Posterior vena cava (tissue), 2 donors: Measurements from ENCODE around the gene SPTBN1. TPM values are rescaled to one million over a fixed set of nuclear protein-coding genes. Genes with fewer than 3 reads are reported as not detected.
"Not testable (repeated sequence)": the region's sequence is repeated elsewhere in the genome, so short reads cannot be mapped to it uniquely, and the experiment has no call there.

Experiments used
- DNase-seq: peaks from one replicate; pipeline ENCODE4 v3.0.0-alpha.2; 2020; ENCODE audit warnings: low spot score
- intact Hi-C, 2 donors: fragments of 100-400 bp; cut with DNase I; formaldehyde crosslinking; loops; one replicate each; pipeline versions ENCODE4 v1.14.1 to v1.14.2; 2022 to 2023
- total RNA-seq, 2 donors: library from RNA; stranded (reverse); fragmentation: NEBNext Ultra II Directional; extraction: Animal tissue kit (Norgen Biotek cat#: 25700); gene quantifications; one replicate each; pipeline ENCODE4 v1.2.1, GENCODE V29; 2021
- donor health status: DM: yes; HTN: yes; CAD: no.
- donor health status: DM: yes; HTN: yes; CAD: no.

SPTBN1 gene
- total RNA-seq, 2 donors from 2014 or later, result 329 to 357 TPM

DNA sequence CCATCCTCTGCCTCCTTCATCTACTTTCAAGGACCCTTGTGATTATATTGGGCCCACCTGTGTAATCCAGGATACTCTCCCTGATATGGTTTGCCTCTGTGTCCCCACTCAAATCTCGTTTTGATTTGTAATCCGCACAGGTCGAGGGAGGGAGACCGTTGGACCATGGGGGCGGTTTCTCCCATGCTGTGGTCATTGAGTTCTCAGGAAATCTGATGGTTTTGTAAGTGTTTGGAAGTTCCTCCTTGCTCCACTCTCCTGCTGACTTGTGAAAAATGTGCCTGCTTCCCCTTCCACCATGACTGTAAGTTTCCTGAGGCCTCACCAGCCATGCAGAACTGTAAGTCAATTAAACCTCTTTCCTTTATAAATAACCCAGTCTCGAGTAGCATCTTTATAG lies 225.3 kb downstream of the SPTBN1 start:
- DNase-seq, result no peak
- intact Hi-C loops, result no loop called here

DNA sequence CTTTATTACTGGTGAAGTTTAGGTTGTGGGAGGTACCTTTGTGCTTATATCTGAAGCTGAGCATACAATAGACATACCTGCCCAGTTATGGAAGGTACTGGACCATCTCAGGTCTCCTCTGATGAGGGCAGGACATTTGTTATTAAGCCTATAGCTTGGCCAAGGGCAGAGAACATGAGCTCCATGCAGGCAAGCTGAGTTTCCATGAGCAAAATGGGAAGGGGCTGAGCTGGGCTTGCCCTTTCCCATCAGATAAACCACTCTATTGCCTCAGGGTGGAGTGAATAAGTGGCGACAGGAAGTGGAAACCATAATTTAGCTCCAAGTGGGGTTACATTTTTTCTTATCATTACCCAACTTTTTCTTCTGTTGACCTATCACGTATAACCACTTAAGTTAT lies 227.5 kb downstream of the SPTBN1 start:
- intact Hi-C loops, result no loop called here
- no peak for DNase-seq

GRCh38 chr2:54685263-54685775 lies 229.2 kb downstream of the SPTBN1 start:
- intact Hi-C loops, result no loop called here
- no peak for DNase-seq

- no peak for DNase-seq
- intact Hi-C loops, result no loop called here
These were observed 231.5 kb downstream of the SPTBN1 start for GRCh38 chr2:54687595-54688152.

GRCh38 chr2:54691445-54692135 lies 235.5 kb downstream of the SPTBN1 start:
- DNase-seq, result no peak
- intact Hi-C loops, result no loop called here

DNA sequence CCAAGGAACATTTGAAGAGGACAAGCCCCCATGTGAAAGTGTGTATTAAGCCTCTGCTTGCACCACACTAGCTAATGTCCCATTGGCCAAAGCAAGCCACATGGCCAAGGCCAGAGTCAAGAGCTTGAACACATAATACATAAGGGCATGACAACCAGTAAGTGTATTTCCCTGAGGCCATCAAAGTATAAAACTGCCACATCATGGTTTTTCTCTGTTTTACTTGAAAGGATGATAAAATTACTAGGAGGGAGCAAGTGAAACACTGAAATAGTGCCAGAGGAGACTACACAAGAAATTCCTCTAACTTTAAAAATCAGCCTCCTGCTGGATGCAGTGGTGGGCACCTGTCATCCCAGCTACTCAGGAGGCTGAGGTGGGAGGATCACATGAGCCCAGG lies 236.4 kb downstream of the SPTBN1 start:
- no peak for DNase-seq
- intact Hi-C loops, result no loop called here

DNA sequence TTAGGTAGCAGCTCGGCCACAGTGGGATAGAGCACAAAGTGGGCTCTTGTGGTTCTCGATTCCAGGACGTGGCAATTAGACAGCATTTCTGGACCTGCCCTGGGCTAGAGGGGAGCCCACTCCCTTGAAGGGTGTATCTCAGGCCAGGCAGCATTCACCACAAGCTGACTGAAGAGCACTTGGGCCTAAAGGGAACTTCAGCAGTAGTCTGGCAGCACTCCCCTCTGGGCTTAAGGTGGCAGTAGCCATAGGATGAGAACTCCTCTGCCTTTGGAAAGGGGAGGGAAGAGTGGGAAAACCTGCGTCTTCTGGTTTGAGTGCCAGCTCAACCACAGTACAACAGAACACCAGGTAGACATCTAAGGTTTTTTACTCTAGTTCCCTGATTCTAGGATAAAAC lies 239.3 kb downstream of the SPTBN1 start:
- intact Hi-C loops, result no loop called here
- no peak for DNase-seq

DNA sequence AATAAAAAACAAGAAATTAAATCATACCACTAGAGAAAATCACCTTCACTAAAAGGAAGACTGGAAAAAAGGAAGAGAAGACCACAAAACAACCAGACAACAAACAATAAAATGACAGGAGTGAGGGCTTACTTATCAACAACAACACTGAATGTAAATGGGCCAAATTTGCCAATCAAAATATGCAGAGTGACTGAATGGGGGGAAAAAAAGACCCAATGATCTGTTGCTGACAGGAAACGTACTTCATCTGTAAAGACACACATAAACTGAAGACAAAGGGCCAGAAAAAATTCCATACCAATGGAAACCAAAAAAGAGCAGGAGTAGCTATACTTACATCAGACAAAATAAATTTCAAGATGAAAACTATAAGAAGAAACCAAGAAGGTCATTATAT lies 241.8 kb downstream of the SPTBN1 start:
- intact Hi-C loops, result no loop called here

DNA sequence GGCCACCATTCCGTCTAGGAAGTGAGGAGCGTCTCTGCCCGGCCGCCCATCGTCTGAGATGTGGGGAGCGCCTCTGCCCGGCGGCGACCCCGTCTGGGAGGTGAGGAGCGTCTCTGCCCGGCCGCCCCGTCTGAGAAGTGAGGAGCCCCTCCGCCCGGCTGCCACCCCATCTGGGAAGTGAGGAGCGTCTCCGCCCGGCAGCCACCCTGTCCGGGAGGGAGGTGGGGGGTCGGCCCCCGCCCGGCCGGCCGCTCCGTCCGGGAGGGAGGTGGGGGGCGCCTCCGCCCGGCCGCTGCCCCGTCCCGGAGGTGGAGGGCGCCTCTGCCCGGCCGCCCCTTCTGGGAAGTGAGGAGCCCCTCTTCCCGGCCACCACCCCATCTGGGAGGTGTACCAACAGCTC lies 242.8 kb downstream of the SPTBN1 start:
- intact Hi-C loops, DNase-seq: not testable (repeated sequence)

More for the DNA sequence above, 241.8 kb downstream of the SPTBN1 start:
- DNase-seq, result no peak

DNA sequence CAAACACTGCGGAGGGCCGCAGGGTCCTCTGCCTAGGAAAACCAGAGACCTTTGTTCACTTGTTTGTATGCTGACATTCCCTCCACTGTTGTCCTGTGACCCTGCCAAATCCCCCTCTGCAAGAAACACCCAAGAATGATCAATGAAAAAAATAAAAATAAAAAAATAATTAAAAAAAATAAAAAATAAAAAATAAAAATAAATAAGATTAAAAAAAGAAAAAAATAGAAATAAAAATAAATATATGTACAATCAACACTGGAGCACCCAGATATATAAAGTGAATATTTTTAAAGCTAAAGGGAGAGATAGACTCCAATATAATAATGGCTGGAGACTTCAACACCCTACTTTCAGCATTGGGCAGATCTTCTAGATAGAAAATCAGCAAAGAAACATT lies 243.5 kb downstream of the SPTBN1 start:
- no peak for DNase-seq
- intact Hi-C loops, result no loop called here

DNA sequence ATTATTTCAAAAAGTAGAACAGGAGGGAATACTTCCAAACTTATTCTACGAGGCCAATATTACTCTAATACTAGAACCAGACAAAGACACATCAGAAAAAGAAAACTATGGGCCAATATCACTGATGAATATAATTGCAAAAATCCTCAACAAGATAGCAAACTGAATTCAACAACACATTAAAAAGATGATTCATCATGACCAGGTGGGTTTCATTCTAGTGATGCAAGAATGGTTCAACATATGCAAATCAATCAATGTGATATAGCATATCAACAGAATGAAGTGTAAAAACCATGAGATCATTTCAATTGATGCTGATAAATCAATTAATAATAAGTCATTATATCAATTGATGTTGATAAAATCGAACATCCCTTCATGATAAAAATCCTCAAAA lies 244.9 kb downstream of the SPTBN1 start:
- DNase-seq, result no peak
- intact Hi-C loops, result no loop called here

GRCh38 chr2:54704238-54704637 lies 248.1 kb downstream of the SPTBN1 start:
- intact Hi-C loops, result no loop called here
- no peak for DNase-seq

- intact Hi-C loops, result no loop called here
- no peak for DNase-seq
These were observed 248.8 kb downstream of the SPTBN1 start for GRCh38 chr2:54704688-54705605.

DNA sequence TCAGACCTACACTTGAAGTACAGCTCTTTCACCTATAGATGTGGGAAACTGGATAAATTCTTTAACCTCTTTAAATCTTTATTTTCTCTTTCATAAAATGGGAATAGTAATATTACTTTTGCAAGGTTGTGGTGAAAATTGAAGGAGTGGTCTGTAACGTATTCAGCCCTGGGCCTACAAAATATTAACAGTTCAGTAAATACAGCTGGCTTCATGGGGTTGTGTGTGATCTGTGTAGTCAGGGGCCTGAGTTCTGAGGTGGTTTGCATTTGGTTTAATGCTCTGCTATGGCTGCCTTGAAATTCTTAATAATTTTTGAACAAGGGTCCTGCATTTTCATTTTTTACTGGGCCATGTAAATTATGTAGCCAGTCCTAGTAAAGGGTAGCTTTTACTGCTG lies 250.5 kb downstream of the SPTBN1 start:
- intact Hi-C loops, result no loop called here
- DNase-seq, result no peak

- no peak for DNase-seq
- intact Hi-C loops, result no loop called here
These were observed 252.6 kb downstream of the SPTBN1 start for GRCh38 chr2:54708584-54709335.

GRCh38 chr2:54709336-54709809 lies 253.2 kb downstream of the SPTBN1 start:
- intact Hi-C loops, result no loop called here

DNA sequence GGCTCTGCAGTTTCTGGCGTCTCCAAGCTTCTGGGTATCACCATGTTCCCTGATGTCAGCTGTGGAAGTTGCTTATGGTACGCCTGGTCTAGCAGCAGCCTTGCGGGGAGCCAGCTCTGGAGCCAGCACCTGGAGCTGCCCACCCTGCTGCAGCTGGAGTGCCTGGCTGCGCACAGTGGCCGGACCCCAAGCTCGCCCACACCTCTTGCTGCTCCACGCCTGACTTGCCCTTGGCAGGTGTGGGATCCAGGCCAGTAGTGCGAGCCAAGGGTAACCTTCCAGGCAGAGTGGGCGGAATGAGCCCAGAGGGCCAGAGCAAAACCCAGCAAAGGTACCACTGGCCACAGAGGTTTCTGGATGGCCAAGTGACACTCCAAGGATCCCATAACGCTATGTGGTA lies 254.1 kb downstream of the SPTBN1 start:
- intact Hi-C loops, result no loop called here
- no peak for DNase-seq

More at GRCh38 chr2:54709336-54709809, 253.2 kb downstream of the SPTBN1 start:
- DNase-seq, result no peak

DNA sequence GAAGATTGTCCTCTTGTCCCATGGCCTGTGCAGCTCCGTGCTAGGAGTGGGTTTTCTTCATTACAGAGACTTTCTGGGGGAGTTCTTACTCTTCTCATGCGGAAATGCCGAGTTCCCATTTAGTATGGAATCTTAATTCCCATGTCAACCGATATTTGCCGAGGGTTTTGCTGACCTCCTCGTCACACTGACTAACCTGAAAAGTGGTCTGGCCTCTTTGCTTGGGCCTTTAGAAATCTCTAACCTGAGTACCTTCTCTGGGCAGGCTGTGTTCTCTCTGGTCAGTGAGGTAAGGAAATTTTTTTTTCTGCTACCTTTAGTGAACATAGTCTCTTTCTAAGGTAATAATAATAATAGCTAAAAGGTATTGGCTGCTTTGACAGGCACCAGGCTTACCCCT lies 256.4 kb downstream of the SPTBN1 start:
- no peak for DNase-seq
- intact Hi-C loops, result no loop called here

DNA sequence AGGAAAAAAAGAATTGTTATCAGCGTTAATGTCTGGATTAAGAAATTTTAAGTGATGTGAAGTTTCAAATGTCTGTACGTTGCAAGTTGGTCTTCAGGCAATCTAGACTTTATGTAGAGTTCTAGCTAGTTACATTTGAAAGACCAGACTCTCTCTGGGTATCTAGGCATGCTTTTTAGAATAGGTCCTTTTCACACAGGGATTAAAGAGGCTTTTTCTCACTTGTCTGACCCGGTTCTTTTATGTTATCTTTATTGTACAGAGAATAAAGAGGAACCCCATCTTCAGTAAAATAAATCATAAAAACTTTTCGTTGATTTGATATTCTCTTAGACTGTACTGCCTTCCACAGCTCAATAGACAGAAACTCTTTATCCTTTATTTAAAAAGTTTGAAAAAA lies 258.9 kb downstream of the SPTBN1 start:
- DNase-seq, result no peak
- intact Hi-C loops, result no loop called here
